GM12878 (cell line): ENCODE results near the gene AP1M2. TPM values are rescaled to one million over a fixed set of nuclear protein-coding genes. Genes with fewer than 3 reads are reported as not detected.

ENCODE experiments used
- CEBPB ChIP-seq, 2 experiments: fragments of 150-350 bp in 1 of 2; IDR thresholded peaks; 2 replicates each; pipeline ENCODE4 v1.6.1; 2012 to 2014; ENCODE audit warnings: low read depth in 2 of 2, low read length in 2 of 2, borderline replicate concordance in 1 of 2, inconsistent platforms in 1 of 2
- CTCF ChIP-seq, 3 experiments: IDR thresholded peaks in 2 of 3; conservative IDR thresholded peaks in 1 of 3; 2 replicates each; pipeline ENCODE4 v1.5.1; 2011; ENCODE audit warnings: low read depth in 3 of 3, low read length in 3 of 3, mild to moderate bottlenecking in 3 of 3, control low read depth in 2 of 3, moderate library complexity in 2 of 3, inconsistent platforms in 1 of 3, mixed read lengths in 1 of 3; ENCODE audit not compliant: control insufficient read depth in 2 of 3, insufficient read depth in 1 of 3; ENCODE audit errors: extremely low read depth in 1 of 3
- EZH2 ChIP-seq: IDR thresholded peaks from 2 replicates; pipeline ENCODE4 v1.6.1; 2012; ENCODE audit warnings: low read depth, mild to moderate bottlenecking, control low read depth, inconsistent platforms, low read length, borderline replicate concordance; ENCODE audit not compliant: control insufficient read depth
- IKZF2 ChIP-seq, 2 experiments: fragments of 450-650 bp; IDR thresholded peaks; 2 replicates each; pipeline ENCODE4 v1.6.1; 2017; ENCODE audit warnings: mild to moderate bottlenecking in 2 of 2, moderate library complexity in 2 of 2
- MEF2A ChIP-seq: IDR thresholded peaks from 2 replicates; pipeline ENCODE4 v1.6.1; 2011; ENCODE audit warnings: low read depth, mild to moderate bottlenecking, low read length, moderate library complexity; ENCODE audit not compliant: insufficient read depth
- NBN ChIP-seq: fragments of 450-650 bp; IDR thresholded peaks from 2 replicates; pipeline ENCODE4 v1.6.1; 2016
- NFIC ChIP-seq: IDR thresholded peaks from 2 replicates; pipeline ENCODE4 v1.6.1; 2012; ENCODE audit warnings: low read depth, mild to moderate bottlenecking, inconsistent platforms, low read length, moderate library complexity
- POU2F2 ChIP-seq: IDR thresholded peaks from 3 replicates; pipeline ENCODE4 v1.6.1; 2011; ENCODE audit warnings: low read depth, mild to moderate bottlenecking, low read length, borderline replicate concordance
- RB1 ChIP-seq: fragments of 450-650 bp; formaldehyde crosslinking; IDR thresholded peaks from 2 replicates; pipeline ENCODE4 v1.6.1; 2017; ENCODE audit warnings: mild to moderate bottlenecking, borderline replicate concordance
- RFX5 ChIP-seq: IDR thresholded peaks from 2 replicates; pipeline ENCODE4 v1.6.1; 2011; ENCODE audit warnings: low read depth, low read length, improper control_type of control experiment
- RUNX3 ChIP-seq: IDR thresholded peaks from 2 replicates; pipeline ENCODE4 v1.6.1; 2012; ENCODE audit warnings: low read length, inconsistent platforms
- SKIL ChIP-seq: fragments of 450-650 bp; IDR thresholded peaks from 2 replicates; pipeline ENCODE4 v1.6.1; 2017; ENCODE audit warnings: mild to moderate bottlenecking, low read depth, inconsistent platforms; ENCODE audit not compliant: poor library complexity, severe bottlenecking
- SRF ChIP-seq, 2 experiments: IDR thresholded peaks; 2 replicates each; pipeline ENCODE4 v1.6.1; 2011; ENCODE audit warnings: low read depth in 2 of 2, low read length in 2 of 2, mild to moderate bottlenecking in 1 of 2, moderate library complexity in 1 of 2
- STAT1 ChIP-seq: fragments of 450-650 bp; conservative IDR thresholded peaks from 2 replicates; pipeline ENCODE4 v1.6.1; 2014; ENCODE audit warnings: antibody characterized with exemption, mild to moderate bottlenecking
- SUZ12 ChIP-seq: fragments of 200-600 bp; sonication (generic); IDR thresholded peaks from one replicate; pipeline ENCODE4 v1.6.1; 2018; ENCODE audit warnings: antibody characterized with exemption, mild to moderate bottlenecking; ENCODE audit not compliant: unreplicated experiment
- TAF1 ChIP-seq: IDR thresholded peaks from 2 replicates; pipeline ENCODE4 v1.6.1; 2011; ENCODE audit warnings: mild to moderate bottlenecking, low read depth, low read length, borderline replicate concordance
- USF2 ChIP-seq: IDR thresholded peaks from 2 replicates; pipeline ENCODE4 v1.6.1; 2011; ENCODE audit warnings: low read depth, low read length, improper control_type of control experiment, borderline replicate concordance
- ZNF592 ChIP-seq: fragments of 450-650 bp; IDR thresholded peaks from 2 replicates; pipeline ENCODE4 v1.6.1; 2017; ENCODE audit warnings: mild to moderate bottlenecking, moderate library complexity
- ZZZ3 ChIP-seq: IDR thresholded peaks from 2 replicates; pipeline ENCODE4 v1.6.1; 2011; ENCODE audit warnings: low read depth; ENCODE audit not compliant: control insufficient read depth, insufficient read length
- polyA plus RNA-seq, 11 experiments: library from polyadenylated mRNA; depleted of rRNA in 4 of 11; unstranded in 6 of 11; stranded (reverse) in 5 of 11; fragments of >200 nt; fragmentation: Nextera tagmentation in 4 of 11; fragmentation: Illumina TruSeq in 1 of 11; extraction: Ambion mirVana in 4 of 11; extraction: Trizol in 1 of 11; gene quantifications; 1 replicate in 1 of 11; 2 replicates in 10 of 11; pipeline versions ENCODE4 v1.2.1 to v1.2.3, GENCODE V29; 2011 to 2016; ENCODE audit warnings: inconsistent platforms in 2 of 11, missing spikeins in 2 of 11, low read depth in 1 of 11
- total RNA-seq, 4 experiments: library from RNA; depleted of rRNA in 3 of 4; stranded (reverse); fragments of >200 nt in 3 of 4; fragmentation: Illumina TruSeq in 1 of 4; extraction: Trizol in 1 of 4; gene quantifications; 2 replicates each; pipeline versions ENCODE4 v1.2.1 to v1.2.3, GENCODE V29; 2013 to 2021

The AP1M2 gene
- total and polyA plus RNA-seq, 10 of the 15 experiments (the other 5 are each of a cell fraction or from before 2014, with no cell fraction given): 0.72 TPM; not detected in 9

GRCh38 chr19:10593820-10594637 lies 6.9 kb upstream of the AP1M2 start (continued):
- no peak for TF ChIP-seq USF2
- no peak for TF ChIP-seq CEBPB (IDR thresholded peaks at IDR 0.05; ENCODE audit: borderline replicate concordance in 1 of 2, low read depth in 2 of 2, low read length in 2 of 2)
- no peak for TF ChIP-seq ZZZ3
- TF ChIP-seq IKZF2 (IDR thresholded peaks at IDR 0.05): peak; percentile 89
- TF ChIP-seq SKIL: peak; percentile 88
- TF ChIP-seq MEF2A: no peak
- no peak for TF ChIP-seq RFX5
- TF ChIP-seq NBN: peak; percentile 87; the same call in 1 of the 2 replicates
- TF ChIP-seq STAT1: no peak
- TF ChIP-seq RUNX3: peak; percentile 45
- no peak for TF ChIP-seq SUZ12
- TF ChIP-seq RB1: no peak
- TF ChIP-seq POU2F2: no peak
- TF ChIP-seq SRF (IDR thresholded peaks at IDR 0.05; ENCODE audit: low read depth in 2 of 2, low read length in 2 of 2): no peak
- TF ChIP-seq CTCF (IDR thresholded peaks at IDR 0.05 in 2 of 3, conservative IDR thresholded peaks at IDR 0.05 in 1 of 3; ENCODE audit: control insufficient read depth in 2 of 3, extremely low read depth in 1 of 3, insufficient read depth in 1 of 3, low read depth in 3 of 3, low read length in 3 of 3): no peak
- TF ChIP-seq EZH2: no peak
- no peak for TF ChIP-seq NFIC
- no peak for TF ChIP-seq ZNF592
- TF ChIP-seq TAF1: no peak
